Peyer's patch (tissue), 4 donors: ENCODE measurements around the gene RRP12. TPM values are rescaled to one million over a fixed set of nuclear protein-coding genes. Genes with fewer than 3 reads are reported as not detected.
A peak's percentile ranks its signal among the peaks of the same experiment; 100 is the strongest.

Source experiments
- DNase-seq, 3 donors: peaks; one replicate each; pipeline ENCODE4 v3.0.0-alpha.2; 2017 to 2019
- H3K27ac ChIP-seq, 4 donors: fragments of 200-600 bp; sonication (generic); one replicate each; pipeline ENCODE4 v1.5.1; 2016 to 2019
- H3K27me3 ChIP-seq, 2 donors: fragments of 200-600 bp; sonication (generic); one replicate each; pipeline ENCODE4 v1.5.1; 2019
- H3K36me3 ChIP-seq, 3 donors: fragments of 200-600 bp; sonication (generic); one replicate each; pipeline ENCODE4 v1.5.1; 2016 to 2019
- H3K4me1 ChIP-seq, 4 donors: fragments of 200-600 bp; sonication (generic); one replicate each; pipeline ENCODE4 v1.5.1; 2016 to 2019
- H3K4me3 ChIP-seq, 4 donors: fragments of 200-600 bp; sonication (generic); 1 replicate in 3 of 4; 2 replicates in 1 of 4; pipeline ENCODE4 v1.5.1; 2016 to 2019; ENCODE audit warnings: mild to moderate bottlenecking in 1 of 4
- H3K9me3 ChIP-seq, 4 donors: fragments of 200-600 bp; sonication (generic); one replicate each; pipeline ENCODE4 v1.5.1; 2016 to 2019; ENCODE audit warnings: mild to moderate bottlenecking in 1 of 4
- CTCF ChIP-seq, 6 experiments: fragments of 450-650 bp in 4 of 6; fragments of 200-600 bp in 2 of 6; sonication (generic) in 1 of 6; IDR thresholded peaks; one replicate each; pipeline ENCODE4 v1.5.1; 2017 to 2019; ENCODE audit warnings: antibody characterized with exemption in 6 of 6, mild to moderate bottlenecking in 3 of 6, moderate library complexity in 1 of 6
- POLR2A ChIP-seq, 2 donors: fragments of 450-650 bp; IDR thresholded peaks; one replicate each; pipeline ENCODE4 v1.5.1; 2017; ENCODE audit warnings: antibody characterized with exemption in 2 of 2, mild to moderate bottlenecking in 2 of 2, moderate library complexity in 2 of 2
- total RNA-seq, 4 donors: library from RNA; depleted of rRNA; stranded (reverse); fragments of >200 nt; gene quantifications; one replicate each; pipeline ENCODE4 v1.1.0, GENCODE V29; 2016

RRP12 gene
- total RNA-seq, 4 donors from 2014 or later = 9.1 to 42.9 (median 22.5) TPM

- TF ChIP-seq CTCF (IDR thresholded peaks at IDR 0.05) (no peak), POLR2A (IDR thresholded peaks at IDR 0.05) (no peak)
- Histone ChIP-seq H3K27me3 (no peaks in the 10 kb centered on the region), H3K27ac (no peak overlapping the region), H3K9me3 (no peaks in the 10 kb centered on the region), H3K36me3 (peaks cover 0 to 55% (median 0%) of the 10 kb centered on the region in 3 donors), H3K4me3 (no peak overlapping the region), H3K4me1 (no peaks in the 10 kb centered on the region)
- no peak for DNase-seq
Measured at GRCh38 chr10:97373456-97373855, 27.7 kb downstream of the RRP12 start.

GRCh38 chr10:97372233-97372875, 28.8 kb downstream of the RRP12 start:
- Histone ChIP-seq H3K36me3 (peaks cover 0 to 49% (median 0%) of the 10 kb centered on the region in 3 donors), H3K9me3 (no peaks in the 10 kb centered on the region), H3K4me1 (no peaks in the 10 kb centered on the region), H3K4me3 (no peak overlapping the region), H3K27me3 (no peaks in the 10 kb centered on the region), H3K27ac (no peak overlapping the region)
- no peak for TF ChIP-seq POLR2A (IDR thresholded peaks at IDR 0.05)
- no peak for TF ChIP-seq CTCF (IDR thresholded peaks at IDR 0.05)
- DNase-seq = no peak

GRCh38 chr10:97371696-97372095, 29.4 kb downstream of the RRP12 start:
- no peak for DNase-seq
- TF ChIP-seq POLR2A (IDR thresholded peaks at IDR 0.05) (no peak), CTCF (IDR thresholded peaks at IDR 0.05) (no peak)
- no peak overlapping the region for H3K27ac ChIP-seq
- no peaks in the 10 kb centered on the region for H3K4me1 ChIP-seq
- H3K9me3 ChIP-seq = no peaks in the 10 kb centered on the region
- no peak overlapping the region for H3K4me3 ChIP-seq
- no peaks in the 10 kb centered on the region for H3K27me3 ChIP-seq
- H3K36me3 ChIP-seq = peaks cover 0 to 51% (median 0%) of the 10 kb centered on the region in 3 donors

GRCh38 chr10:97367126-97367649, 34.0 kb downstream of the RRP12 start:
- no peak overlapping the region for H3K4me3 ChIP-seq
- H3K27me3 ChIP-seq = no peaks in the 10 kb centered on the region
- H3K9me3 ChIP-seq = no peaks in the 10 kb centered on the region
- peaks cover 0 to 4% (median 0%) of the 10 kb centered on the region in 4 donors for H3K4me1 ChIP-seq
- H3K36me3 ChIP-seq = peaks cover 0 to 39% (median 0%) of the 10 kb centered on the region in 3 donors
- H3K27ac ChIP-seq = no peak overlapping the region
- TF ChIP-seq CTCF (IDR thresholded peaks at IDR 0.05) (no peak), POLR2A (IDR thresholded peaks at IDR 0.05) (no peak)
- no peak for DNase-seq

GRCh38 chr10:97366572-97366971, 34.6 kb downstream of the RRP12 start:
- H3K27ac ChIP-seq = peak overlapping the region in 2 of 4 donors; percentile 52 to 68
- H3K36me3 ChIP-seq = peaks cover 0 to 33% (median 0%) of the 10 kb centered on the region in 3 donors
- H3K27me3 ChIP-seq = no peaks in the 10 kb centered on the region
- H3K4me3 ChIP-seq = no peak overlapping the region
- peaks cover 0 to 4% (median 0%) of the 10 kb centered on the region in 4 donors for H3K4me1 ChIP-seq
- TF ChIP-seq POLR2A (IDR thresholded peaks at IDR 0.05) (no peak), CTCF (IDR thresholded peaks at IDR 0.05) (no peak)
- no peak for DNase-seq
- no peaks in the 10 kb centered on the region for H3K9me3 ChIP-seq
